Measurements from ENCODE around the gene PAX6. TPM values are rescaled to one million over a fixed set of nuclear protein-coding genes. Genes with fewer than 3 reads are reported as not detected.

PAX6 gene
- total and polyA plus RNA-seq, 2 of the 4 experiments (the other 2 are of a cell fraction) = not detected

DNA sequence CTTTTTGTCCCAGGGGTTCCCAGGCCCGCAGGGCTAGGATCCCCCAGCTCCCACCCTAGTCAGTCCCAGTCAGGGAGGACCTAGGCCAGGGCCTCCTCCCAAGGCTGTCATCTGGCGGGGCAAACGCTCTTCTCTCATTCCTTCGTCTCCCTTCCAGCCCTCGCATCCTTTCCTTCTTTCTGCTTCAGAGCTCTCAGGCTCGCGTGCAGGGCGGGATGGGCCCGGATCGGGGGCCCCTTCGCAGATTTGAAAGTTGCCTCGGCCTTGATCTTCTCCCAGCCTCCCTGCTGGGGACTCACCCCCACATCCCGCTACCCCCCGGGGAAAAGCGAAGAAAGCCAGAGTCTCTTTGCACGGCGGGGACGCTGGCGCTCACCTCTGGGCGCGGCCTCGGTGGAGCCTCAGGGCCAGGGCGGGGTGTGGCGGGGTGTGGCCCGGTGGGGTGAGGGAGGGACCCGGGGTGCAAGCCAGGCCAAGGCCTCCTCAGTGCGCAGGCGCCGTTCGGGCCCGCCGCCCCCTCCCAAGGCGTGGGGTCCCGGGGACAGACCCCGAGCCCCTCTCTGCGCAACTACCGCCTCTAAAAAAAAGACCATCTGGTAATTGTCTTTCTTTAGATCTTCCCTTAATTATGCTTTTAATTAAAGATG lies 14.8 kb upstream of the PAX6 start:
- Histone ChIP-seq H4K5ac (ENCODE audit: low read depth, low read length) (no peak overlapping the region), H3K4ac (ENCODE audit: low read depth, low read length) (no peak overlapping the region), H3K56ac (ENCODE audit: extremely low read depth, insufficient read depth, low read length) (no peak overlapping the region), H3K27me3 (ENCODE audit: control insufficient read depth, insufficient read depth, low read length) (peaks cover 90% of the 10 kb centered on the region), H3K79me1 (ENCODE audit: low read depth in 1 of 2, low read length in 2 of 2) (no peaks in the 10 kb centered on the region), H2BK5ac (ENCODE audit: low read depth, low read length, poor library complexity, severe bottlenecking) (no peak overlapping the region), H2AK9ac (replicated peaks; ENCODE audit: low read depth, low read length, poor library complexity) (no peak overlapping the region), H3K4me2 (ENCODE audit: low read depth, low read length) (no peak overlapping the region), H2BK20ac (ENCODE audit: low read depth, low read length) (no peak overlapping the region), H3K9me1 (ENCODE audit: insufficient read depth, low read length) (no peaks in the 10 kb centered on the region; the same call in 1 of the 2 replicates), H2AK5ac (ENCODE audit: low read depth, low read length) (no peak overlapping the region), H3K27ac (ENCODE audit: insufficient read depth, low read length) (no peak overlapping the region), H4K20me1 (ENCODE audit: insufficient read depth, low read length) (no peaks in the 10 kb centered on the region), H2BK15ac (ENCODE audit: low read depth, low read length) (no peak overlapping the region), H3K36me3 (ENCODE audit: control insufficient read depth, insufficient read depth, low read length) (no peaks in the 10 kb centered on the region), H3K14ac (replicated peaks; ENCODE audit: low read depth, low read length) (no peak overlapping the region), H3K4me1 (ENCODE audit: control insufficient read depth, insufficient read depth, low read length) (peaks cover 8% of the 10 kb centered on the region), H4K91ac (ENCODE audit: insufficient read depth, low read depth, low read length) (no peak overlapping the region), H2BK120ac (ENCODE audit: low read depth, low read length) (no peak overlapping the region), H3K9ac (ENCODE audit: low read depth, low read length) (no peak overlapping the region), H3K9me3 (ENCODE audit: control insufficient read depth, insufficient read depth, low read length) (peaks cover 15% of the 10 kb centered on the region), H3K4me3 (ENCODE audit: insufficient read depth, low read depth, low read length) (no peak overlapping the region), H3K23ac (ENCODE audit: low read depth, low read length) (no peak overlapping the region; the same call in 1 of the 2 replicates), H2AFZ (replicated peaks; ENCODE audit: low read length, poor library complexity) (no peak overlapping the region), H4K8ac (ENCODE audit: low read depth in 2 of 2, low read length in 2 of 2) (no peak overlapping the region), H3K18ac (ENCODE audit: low read depth, low read length) (no peak overlapping the region)
- POLR2A ChIA-PET (ENCODE audit: unreplicated experiment) = no interaction called here
- dilution Hi-C loops (cut with HindIII; ENCODE audit: low sequenced_read_pairs, unreplicated experiment) = no loop called here
- no peak for DNase-seq
- CTCF ChIA-PET = no interaction called here
- no peak for TF ChIP-seq RAD21 (IDR thresholded peaks at IDR 0.05; ENCODE audit: low read length)
- no peak for TF ChIP-seq MAZ (IDR thresholded peaks at IDR 0.05; ENCODE audit: borderline replicate concordance, low read depth, low read length)
- TF ChIP-seq SMC3 (IDR thresholded peaks at IDR 0.05; ENCODE audit: low read depth, low read length) = no peak
- TF ChIP-seq MAFK (IDR thresholded peaks at IDR 0.05; ENCODE audit: low read depth, low read length) = no peak
- TF ChIP-seq, protein P1, sequence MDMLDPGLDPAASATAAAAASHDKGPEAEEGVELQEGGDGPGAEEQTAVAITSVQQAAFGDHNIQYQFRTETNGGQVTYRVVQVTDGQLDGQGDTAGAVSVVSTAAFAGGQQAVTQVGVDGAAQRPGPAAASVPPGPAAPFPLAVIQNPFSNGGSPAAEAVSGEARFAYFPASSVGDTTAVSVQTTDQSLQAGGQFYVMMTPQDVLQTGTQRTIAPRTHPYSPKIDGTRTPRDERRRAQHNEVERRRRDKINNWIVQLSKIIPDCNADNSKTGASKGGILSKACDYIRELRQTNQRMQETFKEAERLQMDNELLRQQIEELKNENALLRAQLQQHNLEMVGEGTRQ (IDR thresholded peaks at IDR 0.05; ENCODE audit: low read depth, low read length) = no peak
- TF ChIP-seq POLR2A (IDR thresholded peaks at IDR 0.05; ENCODE audit: low read depth, low read length) = no peak
- no peak for TF ChIP-seq MXI1 (IDR thresholded peaks at IDR 0.05; ENCODE audit: borderline replicate concordance, low read depth, low read length)
- TF ChIP-seq RCOR1 (IDR thresholded peaks at IDR 0.05; ENCODE audit: insufficient replicate concordance, low read length) = no peak
- no peak for TF ChIP-seq BHLHE40 (IDR thresholded peaks at IDR 0.05; ENCODE audit: low read depth, low read length)
- TF ChIP-seq CEBPB (IDR thresholded peaks at IDR 0.05; ENCODE audit: low read depth, low read length) = no peak
- TF ChIP-seq FOS (IDR thresholded peaks at IDR 0.05; ENCODE audit: low read depth, low read length) = no peak
- TF ChIP-seq, protein P2, sequence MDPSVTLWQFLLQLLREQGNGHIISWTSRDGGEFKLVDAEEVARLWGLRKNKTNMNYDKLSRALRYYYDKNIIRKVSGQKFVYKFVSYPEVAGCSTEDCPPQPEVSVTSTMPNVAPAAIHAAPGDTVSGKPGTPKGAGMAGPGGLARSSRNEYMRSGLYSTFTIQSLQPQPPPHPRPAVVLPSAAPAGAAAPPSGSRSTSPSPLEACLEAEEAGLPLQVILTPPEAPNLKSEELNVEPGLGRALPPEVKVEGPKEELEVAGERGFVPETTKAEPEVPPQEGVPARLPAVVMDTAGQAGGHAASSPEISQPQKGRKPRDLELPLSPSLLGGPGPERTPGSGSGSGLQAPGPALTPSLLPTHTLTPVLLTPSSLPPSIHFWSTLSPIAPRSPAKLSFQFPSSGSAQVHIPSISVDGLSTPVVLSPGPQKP (IDR thresholded peaks at IDR 0.05; ENCODE audit: borderline replicate concordance, low read depth, low read length) = no peak
- TF ChIP-seq, protein P3, sequence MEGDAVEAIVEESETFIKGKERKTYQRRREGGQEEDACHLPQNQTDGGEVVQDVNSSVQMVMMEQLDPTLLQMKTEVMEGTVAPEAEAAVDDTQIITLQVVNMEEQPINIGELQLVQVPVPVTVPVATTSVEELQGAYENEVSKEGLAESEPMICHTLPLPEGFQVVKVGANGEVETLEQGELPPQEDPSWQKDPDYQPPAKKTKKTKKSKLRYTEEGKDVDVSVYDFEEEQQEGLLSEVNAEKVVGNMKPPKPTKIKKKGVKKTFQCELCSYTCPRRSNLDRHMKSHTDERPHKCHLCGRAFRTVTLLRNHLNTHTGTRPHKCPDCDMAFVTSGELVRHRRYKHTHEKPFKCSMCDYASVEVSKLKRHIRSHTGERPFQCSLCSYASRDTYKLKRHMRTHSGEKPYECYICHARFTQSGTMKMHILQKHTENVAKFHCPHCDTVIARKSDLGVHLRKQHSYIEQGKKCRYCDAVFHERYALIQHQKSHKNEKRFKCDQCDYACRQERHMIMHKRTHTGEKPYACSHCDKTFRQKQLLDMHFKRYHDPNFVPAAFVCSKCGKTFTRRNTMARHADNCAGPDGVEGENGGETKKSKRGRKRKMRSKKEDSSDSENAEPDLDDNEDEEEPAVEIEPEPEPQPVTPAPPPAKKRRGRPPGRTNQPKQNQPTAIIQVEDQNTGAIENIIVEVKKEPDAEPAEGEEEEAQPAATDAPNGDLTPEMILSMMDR (conservative IDR thresholded peaks at IDR 0.05; ENCODE audit: low read depth, low read length) = no peak
- no peak for TF ChIP-seq RFX5 (IDR thresholded peaks at IDR 0.05; ENCODE audit: low read depth, low read length)
- no peak for TF ChIP-seq CHD1 (IDR thresholded peaks at IDR 0.05; ENCODE audit: low read depth, low read length)
- TF ChIP-seq NFE2L2 (IDR thresholded peaks at IDR 0.05; ENCODE audit: low read depth, low read length) = no peak
- intact Hi-C loops (cut with micrococcal nuclease) = no loop called here
- no peak for ATAC-seq (ENCODE audit: low read depth)
- no TSS peak for BruUV-seq (replicated peaks)
- in situ Hi-C loops (cut with MboI; ENCODE audit: low sequenced_read_pairs) = no loop called here
- WGBS, 2 experiments (ENCODE audit: extremely low coverage in 2 of 2, insufficient read length in 1 of 2) = 12% methylated on average over 4 of the region's 37 CpGs; no CpG with 5 or more reads in 1 of the 2 experiments

Measured in IMR-90 (cell line).